BLaER1 (cell line): ENCODE measurements around the gene IL1RAP.
A peak's percentile ranks its signal among the peaks of the same experiment; 100 is the strongest.

Experiments
- H3K27ac ChIP-seq: shearing (Covaris generic); formaldehyde crosslinking; 2 replicates; pipeline ENCODE4 v1.8.1; 2022
- H3K27me3 ChIP-seq: shearing (Covaris generic); formaldehyde crosslinking; 2 replicates; pipeline ENCODE4 v1.8.1; 2022
- H3K36me3 ChIP-seq: shearing (Covaris generic); formaldehyde crosslinking; 2 replicates; pipeline ENCODE4 v1.8.1; 2022
- H3K4me1 ChIP-seq: shearing (Covaris generic); formaldehyde crosslinking; 2 replicates; pipeline ENCODE4 v1.8.1; 2022
- H3K4me2 ChIP-seq: shearing (Covaris generic); formaldehyde crosslinking; 2 replicates; pipeline ENCODE4 v1.8.1; 2022
- H3K4me3 ChIP-seq: shearing (Covaris generic); formaldehyde crosslinking; 2 replicates; pipeline ENCODE4 v1.8.1; 2022
- H3K9ac ChIP-seq: shearing (Covaris generic); formaldehyde crosslinking; 2 replicates; pipeline ENCODE4 v1.8.1; 2022
- H3K9me3 ChIP-seq: shearing (Covaris generic); formaldehyde crosslinking; 2 replicates; pipeline ENCODE4 v1.8.1; 2022
- H4K20me1 ChIP-seq: shearing (Covaris generic); formaldehyde crosslinking; 2 replicates; pipeline ENCODE4 v1.8.1; 2022
- Cebpa-rat ChIP-seq: shearing (Covaris generic); IDR thresholded peaks from 2 replicates; pipeline ENCODE4 v1.8.1; 2022

The IL1RAP gene

GRCh38 chr3:190492966-190493365, 20.9 kb upstream of the IL1RAP start:
- Histone ChIP-seq H3K4me1 (peaks cover 10% of the 10 kb centered on the region), H3K4me3 (no peak overlapping the region), H3K9me3 (no peaks in the 10 kb centered on the region), H3K27me3 (no peaks in the 10 kb centered on the region), H4K20me1 (no peaks in the 10 kb centered on the region), H3K27ac (no peak overlapping the region), H3K9ac (no peak overlapping the region), H3K36me3 (no peaks in the 10 kb centered on the region), H3K4me2 (no peak overlapping the region)
- no peak for TF ChIP-seq Cebpa-rat

DNA sequence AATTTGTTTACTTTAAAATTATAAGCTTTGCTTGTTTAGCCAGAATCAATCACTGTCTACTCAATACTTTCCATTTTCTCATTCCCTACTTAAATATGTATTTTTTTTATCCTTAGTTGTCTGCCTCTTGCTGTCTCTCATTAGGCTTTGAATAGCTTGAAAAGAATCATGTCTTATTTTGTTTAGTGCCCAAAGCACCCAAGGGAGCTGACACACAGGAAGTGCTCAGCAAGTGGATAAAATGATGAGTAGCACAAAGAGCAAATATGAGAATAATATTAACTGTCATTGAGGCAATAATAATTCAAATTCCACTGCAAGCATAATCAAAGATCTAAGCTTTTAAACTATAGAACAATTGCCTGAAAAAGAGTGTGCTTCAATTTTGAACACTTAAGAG, 19.0 kb upstream of the IL1RAP start:
- no peaks in the 10 kb centered on the region for H3K36me3 ChIP-seq
- H3K4me3 ChIP-seq, result no peak overlapping the region
- H3K4me1 ChIP-seq, result peaks cover 10% of the 10 kb centered on the region
- H4K20me1 ChIP-seq, result no peaks in the 10 kb centered on the region
- H3K27ac ChIP-seq, result no peak overlapping the region
- peak overlapping the region; percentile 31; the same call in 1 of the 2 replicates for H3K4me2 ChIP-seq
- no peaks in the 10 kb centered on the region for H3K27me3 ChIP-seq
- TF ChIP-seq Cebpa-rat, result no peak
- no peak overlapping the region for H3K9ac ChIP-seq
- no peaks in the 10 kb centered on the region for H3K9me3 ChIP-seq

DNA sequence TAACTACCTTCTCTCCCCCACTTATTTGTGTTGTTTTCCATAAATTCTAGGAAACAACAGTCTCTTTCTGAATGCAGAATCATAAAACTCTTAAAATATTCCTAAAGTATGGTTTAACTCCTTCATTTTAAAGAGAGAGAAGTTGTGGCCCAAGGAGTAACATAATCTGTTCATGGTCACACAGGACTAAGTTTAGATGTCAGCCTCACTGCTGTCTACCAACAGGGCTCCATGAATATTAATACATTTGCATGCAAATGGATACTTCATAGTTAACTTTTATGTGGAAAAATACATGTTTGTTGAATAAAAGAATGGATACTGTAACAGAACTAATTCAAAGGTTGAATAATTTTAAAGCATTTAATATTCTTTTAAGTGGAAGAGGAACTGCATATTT, 18.5 kb upstream of the IL1RAP start:
- Histone ChIP-seq H3K9me3 (no peaks in the 10 kb centered on the region), H4K20me1 (no peaks in the 10 kb centered on the region), H3K4me1 (peaks cover 10% of the 10 kb centered on the region), H3K27me3 (no peaks in the 10 kb centered on the region), H3K4me3 (no peak overlapping the region), H3K9ac (no peak overlapping the region), H3K27ac (no peak overlapping the region), H3K4me2 (no peak overlapping the region; the same call in 1 of the 2 replicates), H3K36me3 (no peaks in the 10 kb centered on the region)
- no peak for TF ChIP-seq Cebpa-rat

DNA sequence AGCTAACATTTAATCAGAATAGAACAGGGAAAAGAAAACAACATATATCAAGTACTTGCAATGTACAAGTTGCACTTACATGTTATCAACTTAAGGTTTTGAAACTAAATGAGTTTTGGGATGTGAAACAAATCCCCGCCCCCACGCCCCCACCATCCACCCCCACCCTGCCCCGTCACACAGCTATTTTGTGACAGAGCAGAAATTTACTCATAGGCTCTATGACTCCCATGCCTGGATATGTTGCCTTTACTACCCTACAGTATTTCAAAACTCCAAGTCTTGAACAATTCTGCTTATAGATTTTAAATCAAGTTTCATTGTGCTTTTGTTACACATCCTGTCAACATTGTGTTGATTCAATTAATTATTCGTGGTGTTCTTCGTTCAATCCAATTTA, 18.1 kb upstream of the IL1RAP start:
- H3K4me1 ChIP-seq, result peaks cover 10% of the 10 kb centered on the region
- no peak overlapping the region for H3K27ac ChIP-seq
- no peaks in the 10 kb centered on the region for H4K20me1 ChIP-seq
- H3K4me2 ChIP-seq, result no peak overlapping the region
- no peak overlapping the region for H3K4me3 ChIP-seq
- no peaks in the 10 kb centered on the region for H3K36me3 ChIP-seq
- no peak for TF ChIP-seq Cebpa-rat
- H3K27me3 ChIP-seq, result no peaks in the 10 kb centered on the region
- no peaks in the 10 kb centered on the region for H3K9me3 ChIP-seq
- H3K9ac ChIP-seq, result no peak overlapping the region

DNA sequence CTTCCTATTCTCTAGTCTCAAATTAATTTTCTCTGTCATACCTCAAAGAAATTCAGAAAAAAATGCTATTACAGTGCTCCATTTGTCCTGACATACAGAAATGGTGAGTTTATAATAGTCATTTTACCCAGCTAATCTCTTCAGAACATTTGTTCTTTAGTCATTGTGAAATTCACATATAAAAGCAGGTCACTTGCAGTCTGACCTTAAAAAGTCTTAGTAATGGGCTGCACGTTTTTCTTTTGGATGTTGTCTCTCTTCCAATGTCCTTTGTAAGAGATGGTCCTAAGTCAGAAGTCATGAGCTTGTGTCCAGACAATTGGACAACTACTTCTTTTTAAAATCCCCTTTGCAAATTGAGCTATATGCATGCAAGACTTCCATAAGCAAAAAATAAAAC, 17.0 kb upstream of the IL1RAP start:
- no peak for TF ChIP-seq Cebpa-rat
- no peak overlapping the region for H3K4me2 ChIP-seq
- no peak overlapping the region for H3K4me3 ChIP-seq

DNA sequence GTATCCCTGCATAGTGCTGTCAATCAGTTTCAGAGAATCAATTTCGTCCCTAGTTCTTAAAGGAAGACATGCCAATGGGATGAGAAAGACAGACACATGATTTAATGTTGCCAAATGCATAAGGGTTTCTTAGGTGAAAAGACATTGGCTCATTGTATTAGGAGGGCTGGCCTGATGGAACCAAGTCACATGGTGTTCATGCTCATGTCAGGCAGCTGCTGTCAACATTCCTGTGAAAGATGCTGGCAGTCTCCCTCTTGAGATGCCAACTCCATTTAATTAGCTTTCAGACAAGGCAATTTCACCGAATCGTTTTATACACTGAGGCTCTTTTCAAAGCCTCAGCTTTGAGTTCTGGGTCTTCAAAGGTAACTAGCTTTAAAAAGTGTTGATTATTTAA, 16.1 kb upstream of the IL1RAP start:
- Histone ChIP-seq H3K9me3 (no peaks in the 10 kb centered on the region), H3K27ac (no peak overlapping the region), H3K4me2 (no peak overlapping the region), H3K36me3 (no peaks in the 10 kb centered on the region), H3K4me3 (no peak overlapping the region), H3K27me3 (no peaks in the 10 kb centered on the region), H3K4me1 (peaks cover 10% of the 10 kb centered on the region), H4K20me1 (no peaks in the 10 kb centered on the region), H3K9ac (no peak overlapping the region)
- TF ChIP-seq Cebpa-rat, result no peak

More for the DNA sequence above, 17.0 kb upstream of the IL1RAP start:
- Histone ChIP-seq H3K9me3 (no peaks in the 10 kb centered on the region), H3K9ac (no peak overlapping the region), H3K4me1 (peaks cover 10% of the 10 kb centered on the region), H3K27me3 (no peaks in the 10 kb centered on the region), H3K27ac (no peak overlapping the region), H3K36me3 (no peaks in the 10 kb centered on the region), H4K20me1 (no peaks in the 10 kb centered on the region)

DNA sequence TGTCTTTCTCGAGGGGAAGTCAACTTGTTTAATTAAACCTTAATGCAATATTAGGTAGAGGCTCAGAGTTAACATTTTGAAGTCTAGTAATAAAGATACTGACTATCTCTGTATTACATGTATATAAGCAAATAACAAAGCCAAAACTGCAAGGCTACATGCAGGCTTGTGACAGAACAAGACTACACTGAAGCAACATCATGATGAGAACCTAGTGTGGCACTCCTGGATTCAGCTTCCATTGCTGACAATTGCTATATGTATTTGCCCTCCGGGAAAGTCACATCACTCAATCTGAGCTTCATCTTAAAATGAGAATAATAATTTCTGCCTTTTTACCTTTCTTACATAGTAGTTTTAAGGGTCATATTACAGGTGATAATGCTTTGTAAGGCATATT, 15.6 kb upstream of the IL1RAP start:
- Histone ChIP-seq H3K36me3 (no peaks in the 10 kb centered on the region), H3K9me3 (no peaks in the 10 kb centered on the region), H3K4me3 (no peak overlapping the region), H3K27me3 (no peaks in the 10 kb centered on the region), H3K27ac (no peak overlapping the region), H4K20me1 (no peaks in the 10 kb centered on the region), H3K4me2 (no peak overlapping the region), H3K4me1 (peaks cover 10% of the 10 kb centered on the region), H3K9ac (no peak overlapping the region)
- TF ChIP-seq Cebpa-rat, result no peak

GRCh38 chr3:190499122-190499521, 14.8 kb upstream of the IL1RAP start:
- Histone ChIP-seq H3K9ac (no peak overlapping the region), H3K4me1 (peaks cover 10% of the 10 kb centered on the region), H3K27me3 (no peaks in the 10 kb centered on the region), H3K9me3 (no peaks in the 10 kb centered on the region), H3K4me2 (no peak overlapping the region), H3K4me3 (no peak overlapping the region), H3K36me3 (no peaks in the 10 kb centered on the region), H3K27ac (no peak overlapping the region), H4K20me1 (no peaks in the 10 kb centered on the region)
- TF ChIP-seq Cebpa-rat, result no peak

GRCh38 chr3:190502946-190503345, 10.9 kb upstream of the IL1RAP start:
- no peaks in the 10 kb centered on the region for H4K20me1 ChIP-seq
- no peak overlapping the region for H3K9ac ChIP-seq
- H3K4me2 ChIP-seq, result no peak overlapping the region
- H3K4me1 ChIP-seq, result no peaks in the 10 kb centered on the region
- H3K27ac ChIP-seq, result no peak overlapping the region
- no peaks in the 10 kb centered on the region for H3K27me3 ChIP-seq
- no peak for TF ChIP-seq Cebpa-rat
- H3K36me3 ChIP-seq, result no peaks in the 10 kb centered on the region
- no peaks in the 10 kb centered on the region for H3K9me3 ChIP-seq
- no peak overlapping the region for H3K4me3 ChIP-seq

- H3K4me1 ChIP-seq, result 0 out of 2 replicates have a peak, but pooled peaks cover 4% of the 10 kb centered on the region
- no peaks in the 10 kb centered on the region for H3K27me3 ChIP-seq
- no peak overlapping the region for H3K4me2 ChIP-seq
- no peaks in the 10 kb centered on the region for H3K9me3 ChIP-seq
- no peak overlapping the region for H3K4me3 ChIP-seq
- H3K36me3 ChIP-seq, result no peaks in the 10 kb centered on the region
- TF ChIP-seq Cebpa-rat, result no peak
- H3K9ac ChIP-seq, result no peak overlapping the region
- no peaks in the 10 kb centered on the region for H4K20me1 ChIP-seq
- H3K27ac ChIP-seq, result no peak overlapping the region
These were observed 9.3 kb upstream of the IL1RAP start for GRCh38 chr3:190504354-190505125.
